Nephron progenitor cell (in vitro differentiated cells): Measurements from ENCODE around the gene CD248.
"Not testable (repeated sequence)": the region's sequence is repeated elsewhere in the genome, so short reads cannot be mapped to it uniquely, and the experiment has no call there.

Experiments used
- DNase-seq: peaks from one replicate; pipeline ENCODE4 v3.0.0; 2021
- H3K27ac Mint-ChIP-seq: 2 replicates; pipeline ENCODE4 v1.8.0; 2021; ENCODE audit warnings: mild to moderate bottlenecking, moderate library complexity, mixed read lengths
- H3K27me3 Mint-ChIP-seq: 2 replicates; pipeline ENCODE4 v1.8.0; 2021; ENCODE audit warnings: mild to moderate bottlenecking, low read depth, mixed read lengths; ENCODE audit not compliant: poor library complexity
- H3K36me3 Mint-ChIP-seq: 2 replicates; pipeline ENCODE4 v1.8.0; 2021; ENCODE audit warnings: low read depth, mixed read lengths
- H3K4me1 Mint-ChIP-seq: 2 replicates; pipeline ENCODE4 v1.8.0; 2021; ENCODE audit warnings: mixed read lengths
- H3K4me3 Mint-ChIP-seq: 2 replicates; pipeline ENCODE4 v1.8.0; 2021; ENCODE audit warnings: mild to moderate bottlenecking, moderate library complexity, mixed read lengths
- H3K9me3 Mint-ChIP-seq: 2 replicates; pipeline ENCODE4 v1.8.0; 2021; ENCODE audit warnings: mild to moderate bottlenecking, moderate library complexity, mixed read lengths
- CTCF ChIP-seq: fragments of 200-600 bp; sonication (generic); IDR thresholded peaks from 2 replicates; pipeline ENCODE4 v1.5.0; 2021; ENCODE audit warnings: antibody characterized with exemption

CD248 gene

GRCh38 chr11:66311470-66311964, 5.3 kb downstream of the CD248 start:
- Mint-ChIP-seq H3K27me3 (peaks cover 22% of the 10 kb centered on the region), H3K4me1 (peaks cover 38% of the 10 kb centered on the region), H3K36me3 (no peaks in the 10 kb centered on the region), H3K4me3 (peak overlapping the region; percentile 88), H3K27ac (peak overlapping the region; percentile 99), H3K9me3 (no peaks in the 10 kb centered on the region)
- no peak for DNase-seq
- peak; percentile 82 for TF ChIP-seq CTCF

GRCh38 chr11:66310803-66311440, 5.9 kb downstream of the CD248 start:
- peaks cover 35% of the 10 kb centered on the region for H3K4me1 Mint-ChIP-seq
- DNase-seq, H3K9me3 Mint-ChIP-seq, H3K4me3 Mint-ChIP-seq, H3K27ac Mint-ChIP-seq, H3K36me3 Mint-ChIP-seq: not testable (repeated sequence)
- peaks cover 22% of the 10 kb centered on the region for H3K27me3 Mint-ChIP-seq

- H3K4me1 Mint-ChIP-seq: peaks cover 29% of the 10 kb centered on the region
- no peaks in the 10 kb centered on the region for H3K9me3 Mint-ChIP-seq
- no peaks in the 10 kb centered on the region for H3K36me3 Mint-ChIP-seq
- H3K4me3 Mint-ChIP-seq: no peak overlapping the region
- no peak overlapping the region for H3K27ac Mint-ChIP-seq
- no peak for TF ChIP-seq CTCF
- peaks cover 23% of the 10 kb centered on the region for H3K27me3 Mint-ChIP-seq
- no peak for DNase-seq
Observed at GRCh38 chr11:66310324-66310723, 6.5 kb downstream of the CD248 start.

GRCh38 chr11:66309475-66309874, 7.4 kb downstream of the CD248 start:
- no peaks in the 10 kb centered on the region for H3K36me3 Mint-ChIP-seq
- H3K27ac Mint-ChIP-seq: no peak overlapping the region
- peaks cover 30% of the 10 kb centered on the region for H3K27me3 Mint-ChIP-seq
- no peak for TF ChIP-seq CTCF
- no peak for DNase-seq
- no peak overlapping the region for H3K4me3 Mint-ChIP-seq
- peaks cover 22% of the 10 kb centered on the region for H3K4me1 Mint-ChIP-seq
- H3K9me3 Mint-ChIP-seq: no peaks in the 10 kb centered on the region

GRCh38 chr11:66302656-66303055, 14.2 kb downstream of the CD248 start:
- peak overlapping the region; percentile 78 for H3K27ac Mint-ChIP-seq

GRCh38 chr11:66299186-66299585, 17.7 kb downstream of the CD248 start:
- Mint-ChIP-seq H3K36me3 (no peaks in the 10 kb centered on the region), H3K4me3 (no peak overlapping the region), H3K4me1 (peaks cover 7% of the 10 kb centered on the region), H3K27me3 (peaks cover 49% of the 10 kb centered on the region), H3K27ac (no peak overlapping the region), H3K9me3 (no peaks in the 10 kb centered on the region)
- TF ChIP-seq CTCF: no peak
- DNase-seq: no peak

More at GRCh38 chr11:66302656-66303055, 14.2 kb downstream of the CD248 start:
- TF ChIP-seq CTCF: no peak
- Mint-ChIP-seq H3K36me3 (no peaks in the 10 kb centered on the region), H3K9me3 (no peaks in the 10 kb centered on the region), H3K4me1 (peaks cover 7% of the 10 kb centered on the region), H3K4me3 (no peak overlapping the region), H3K27me3 (peaks cover 39% of the 10 kb centered on the region)
- no peak for DNase-seq
